ENCODE data around the gene KRT35. TPM values are rescaled to one million over a fixed set of nuclear protein-coding genes. Genes with fewer than 3 reads are reported as not detected.

Gene KRT35
- total RNA-seq, 1 donor from 2014 or later, result not detected

GRCh38 chr17:41464682-41465081, 16.3 kb downstream of the KRT35 start:
- intact Hi-C loops (cut with micrococcal nuclease), result no loop called here
- Mint-ChIP-seq H3K36me3 (ENCODE audit: low read depth) (no peaks in the 10 kb centered on the region), H3K9me3 (peaks cover 7% of the 10 kb centered on the region), H3K4me1 (no peaks in the 10 kb centered on the region), H3K4me3 (no peak overlapping the region), H3K27me3 (peaks cover 28% of the 10 kb centered on the region), H3K27ac (no peak overlapping the region)
- CTCF ChIA-PET, result no interaction called here
- no peak for TF ChIP-seq CTCF (IDR thresholded peaks at IDR 0.05)
- no peak for DNase-seq
- no peak for ATAC-seq (ENCODE audit: low read depth)
- POLR2A ChIA-PET, result no interaction called here

GRCh38 chr17:41464173-41464572, 16.8 kb downstream of the KRT35 start:
- Mint-ChIP-seq H3K4me3 (no peak overlapping the region), H3K36me3 (ENCODE audit: low read depth) (no peaks in the 10 kb centered on the region), H3K27ac (no peak overlapping the region), H3K4me1 (no peaks in the 10 kb centered on the region), H3K9me3 (peaks cover 7% of the 10 kb centered on the region), H3K27me3 (peaks cover 27% of the 10 kb centered on the region)
- DNase-seq, result no peak
- ATAC-seq (ENCODE audit: low read depth), result no peak
- intact Hi-C loops (cut with micrococcal nuclease), result no loop called here
- no peak for TF ChIP-seq CTCF (IDR thresholded peaks at IDR 0.05)
- ChIA-PET POLR2A (no interaction called here), CTCF (no interaction called here)

GRCh38 chr17:41463746-41464145, 17.2 kb downstream of the KRT35 start:
- intact Hi-C loops (cut with micrococcal nuclease), result no loop called here
- DNase-seq (no peak), ATAC-seq (ENCODE audit: low read depth) (no peak)
- no peaks in the 10 kb centered on the region for H3K36me3 Mint-ChIP-seq (ENCODE audit: low read depth)
- H3K27ac Mint-ChIP-seq, result no peak overlapping the region
- H3K27me3 Mint-ChIP-seq, result peaks cover 26% of the 10 kb centered on the region
- CTCF ChIA-PET, result no interaction called here
- H3K4me3 Mint-ChIP-seq, result no peak overlapping the region
- no peaks in the 10 kb centered on the region for H3K4me1 Mint-ChIP-seq
- POLR2A ChIA-PET, result no interaction called here
- TF ChIP-seq CTCF (IDR thresholded peaks at IDR 0.05), result no peak
- peaks cover 7% of the 10 kb centered on the region for H3K9me3 Mint-ChIP-seq

GRCh38 chr17:41462705-41463104, 18.2 kb downstream of the KRT35 start:
- Mint-ChIP-seq H3K4me1 (no peaks in the 10 kb centered on the region), H3K36me3 (ENCODE audit: low read depth) (no peaks in the 10 kb centered on the region), H3K9me3 (peaks cover 1% of the 10 kb centered on the region), H3K27ac (no peak overlapping the region), H3K27me3 (peaks cover 26% of the 10 kb centered on the region), H3K4me3 (no peak overlapping the region)
- no peak for TF ChIP-seq CTCF (IDR thresholded peaks at IDR 0.05)
- ATAC-seq (ENCODE audit: low read depth) (no peak), DNase-seq (no peak)
- intact Hi-C loops (cut with micrococcal nuclease), result no loop called here
- CTCF ChIA-PET, result no interaction called here
- POLR2A ChIA-PET, result no interaction called here

GRCh38 chr17:41457676-41458075, 23.3 kb downstream of the KRT35 start:
- Mint-ChIP-seq H3K36me3 (ENCODE audit: low read depth) (no peaks in the 10 kb centered on the region), H3K9me3 (no peaks in the 10 kb centered on the region), H3K27me3 (peaks cover 20% of the 10 kb centered on the region), H3K4me1 (no peaks in the 10 kb centered on the region), H3K4me3 (no peak overlapping the region), H3K27ac (no peak overlapping the region)
- ATAC-seq (ENCODE audit: low read depth) (no peak), DNase-seq (no peak)
- intact Hi-C loops (cut with micrococcal nuclease), result no loop called here
- no peak for TF ChIP-seq CTCF (IDR thresholded peaks at IDR 0.05)
- POLR2A ChIA-PET, result no interaction called here
- CTCF ChIA-PET, result no interaction called here
